HCT116 (cell line): ENCODE results near the gene PLCB4. TPM values are rescaled to one million over a fixed set of nuclear protein-coding genes. Genes with fewer than 3 reads are reported as not detected.

ENCODE experiments used
- ATAC-seq: fragments of 200-7000 bp; cut with Tn5 transposase; 2 replicates; pipeline ENCODE4 v1.9.1; 2020; ENCODE audit warnings: mild to moderate bottlenecking, moderate library complexity
- BruUV-seq: library from RNA; stranded (reverse); fragments of 400-500 nt; replicated peaks from 2 replicates; lab custom pipeline; 2021; lab: Mats Ljungman, UMichigan
- CTCF ChIA-PET: fragments of 300-600 bp; sonication (Branson Sonifier 250); formaldehyde crosslinking; loops from one replicate; lab custom pipeline; 2021; ENCODE audit warnings: antibody characterized with exemption; lab: Charles Lee
- POLR2A ChIA-PET: fragments of 300-600, 350-600 bp; sonication (Branson Sonifier 250); formaldehyde crosslinking; loops from one replicate; lab custom pipeline; 2021; ENCODE audit warnings: antibody characterized with exemption; lab: Charles Lee
- RAD21 ChIA-PET, 2 experiments: fragments of 300-600 bp; sonication (Branson Sonifier 250); formaldehyde crosslinking; loops; one replicate each; lab custom pipeline; 2023; ENCODE audit warnings: low total read pairs in 2 of 2; ENCODE audit not compliant: uncharacterized antibody in 2 of 2, unreplicated experiment in 2 of 2, low non-redundant PET in 1 of 2; lab: Charles Lee
- DNase-seq: peaks from one replicate; pipeline ENCODE4 v3.0.0-alpha.2; 2010; ENCODE audit warnings: low read depth, low spot score
- H2AFZ ChIP-seq: fragments of 200-600 bp; shearing (Covaris generic), sonication (generic); 2 replicates; pipeline ENCODE4 v1.6.1; 2017; ENCODE audit warnings: low read depth, mixed run types, mixed read lengths, antibody characterized with exemption, low read length; ENCODE audit not compliant: poor library complexity, severe bottlenecking
- H3K27ac ChIP-seq: 2 replicates; pipeline ENCODE4 v1.5.1; 2012; ENCODE audit warnings: low read depth, low read length
- H3K27me3 ChIP-seq: fragments of 200-600 bp; sonication (generic); 2 replicates; pipeline ENCODE4 v1.6.1; 2016; ENCODE audit warnings: mixed run types, low read length, mixed read lengths; ENCODE audit not compliant: insufficient read depth
- H3K36me3 ChIP-seq, 2 experiments: fragments of 200-500 bp in 1 of 2; fragments of 200-600 bp in 1 of 2; sonication (Bioruptor generic) in 1 of 2; sonication (generic) in 1 of 2; 2 replicates each; pipeline versions ENCODE4 v1.5.1 to v1.6.1; 2014 to 2016; ENCODE audit warnings: low read length in 2 of 2, inconsistent platforms in 1 of 2, mixed read lengths in 1 of 2, mixed run types in 1 of 2; ENCODE audit not compliant: insufficient read depth in 2 of 2, control insufficient read depth in 1 of 2
- H3K4me1 ChIP-seq, 2 experiments: fragments of 200-600 bp in 1 of 2; sonication (generic) in 1 of 2; 2 replicates each; pipeline versions ENCODE4 v1.5.1 to v1.6.1; 2012 to 2017; ENCODE audit warnings: low read length in 2 of 2, inconsistent platforms in 1 of 2, mild to moderate bottlenecking in 1 of 2, mixed read lengths in 1 of 2, mixed run types in 1 of 2, moderate library complexity in 1 of 2; ENCODE audit not compliant: insufficient read depth in 2 of 2, control insufficient read depth in 1 of 2
- H3K4me2 ChIP-seq: fragments of 200-600 bp; sonication (generic); 2 replicates; pipeline ENCODE4 v1.6.1; 2017; ENCODE audit warnings: mixed run types, low read length, mixed read lengths
- H3K4me3 ChIP-seq, 2 experiments: fragments of 200-600 bp in 1 of 2; sonication (generic) in 1 of 2; replicated peaks in 1 of 2; 2 replicates each; pipeline ENCODE4 v1.5.1; 2011 to 2016; ENCODE audit warnings: low read length in 2 of 2, control low read depth in 1 of 2, low read depth in 1 of 2, mild to moderate bottlenecking in 1 of 2, mixed read lengths in 1 of 2, mixed run types in 1 of 2
- H3K79me2 ChIP-seq: fragments of 200-600 bp; sonication (generic); 2 replicates; pipeline ENCODE4 v1.6.1; 2017; ENCODE audit warnings: mild to moderate bottlenecking, mixed run types, low read length, moderate library complexity, mixed read lengths; ENCODE audit not compliant: insufficient read depth
- H3K9ac ChIP-seq: fragments of 200-600 bp; sonication (generic); 2 replicates; pipeline ENCODE4 v1.6.1; 2016; ENCODE audit warnings: low read length, mixed read lengths
- H3K9me2 ChIP-seq: fragments of 200-600 bp; sonication (generic), shearing (Covaris generic); 2 replicates; pipeline ENCODE4 v1.6.1; 2017; ENCODE audit warnings: mixed run types, mild to moderate bottlenecking, moderate library complexity; ENCODE audit not compliant: insufficient read depth
- H3K9me3 ChIP-seq, 2 experiments: fragments of 200-500 bp in 1 of 2; fragments of 200-600 bp in 1 of 2; sonication (Bioruptor generic) in 1 of 2; sonication (generic) in 1 of 2; 2 replicates each; pipeline ENCODE4 v1.6.1; 2014 to 2017; ENCODE audit warnings: low read length in 2 of 2, mixed read lengths in 2 of 2, inconsistent platforms in 1 of 2, low read depth in 1 of 2, mild to moderate bottlenecking in 1 of 2, mixed run types in 1 of 2, moderate library complexity in 1 of 2; ENCODE audit not compliant: control insufficient read depth in 1 of 2, insufficient read depth in 1 of 2
- H4K20me1 ChIP-seq: fragments of 200-600 bp; sonication (generic), shearing (Covaris generic); 2 replicates; pipeline ENCODE4 v1.6.1; 2017; ENCODE audit warnings: mixed run types, mild to moderate bottlenecking, moderate library complexity; ENCODE audit not compliant: insufficient read depth
- CEBPB ChIP-seq: IDR thresholded peaks from 2 replicates; pipeline ENCODE4 v1.6.1; 2012; ENCODE audit warnings: low read depth
- ELF1 ChIP-seq: IDR thresholded peaks from 2 replicates; pipeline ENCODE4 v1.6.1; 2012; ENCODE audit warnings: low read depth, borderline replicate concordance
- EZH2phosphoT487 ChIP-seq: fragments of 200-600 bp; IDR thresholded peaks from 2 replicates; pipeline ENCODE4 v1.6.1; 2018; ENCODE audit warnings: antibody characterized with exemption, borderline replicate concordance
- FOSL1 ChIP-seq: IDR thresholded peaks from 2 replicates; pipeline ENCODE4 v1.6.1; 2012; ENCODE audit warnings: low read depth
- YY1 ChIP-seq: IDR thresholded peaks from 2 replicates; pipeline ENCODE4 v1.6.1; 2011; ENCODE audit warnings: low read length, low read depth, moderate library complexity, mild to moderate bottlenecking; ENCODE audit not compliant: insufficient replicate concordance; ENCODE audit errors: extremely low read depth
- intact Hi-C: fragments of 100-400 bp; cut with micrococcal nuclease; formaldehyde crosslinking; loops from 2 replicates; pipeline ENCODE4 v1.10.0; 2022
- total RNA-seq: library from RNA; stranded (reverse); gene quantifications from one replicate; pipeline ENCODE4 v1.2.1, GENCODE V29; 2021; ENCODE audit not compliant: unreplicated experiment
- TF ChIP-seq, protein P1 (sequence below), 3 experiments: fragments of 200-600 bp in 1 of 3; sonication (generic) in 1 of 3; IDR thresholded peaks in 2 of 3; conservative IDR thresholded peaks in 1 of 3; 2 replicates each; pipeline ENCODE4 v1.5.1; 2012 to 2017; ENCODE audit warnings: low read depth in 2 of 3, low read length in 2 of 3, antibody characterized with exemption in 1 of 3, borderline replicate concordance in 1 of 3, control low read depth in 1 of 3, mild to moderate bottlenecking in 1 of 3, mixed read lengths in 1 of 3, mixed run types in 1 of 3, moderate library complexity in 1 of 3; ENCODE audit not compliant: insufficient read depth in 1 of 3

The PLCB4 gene
- total RNA-seq, 1 experiment from 2014 or later, result 2.5 TPM

DNA sequence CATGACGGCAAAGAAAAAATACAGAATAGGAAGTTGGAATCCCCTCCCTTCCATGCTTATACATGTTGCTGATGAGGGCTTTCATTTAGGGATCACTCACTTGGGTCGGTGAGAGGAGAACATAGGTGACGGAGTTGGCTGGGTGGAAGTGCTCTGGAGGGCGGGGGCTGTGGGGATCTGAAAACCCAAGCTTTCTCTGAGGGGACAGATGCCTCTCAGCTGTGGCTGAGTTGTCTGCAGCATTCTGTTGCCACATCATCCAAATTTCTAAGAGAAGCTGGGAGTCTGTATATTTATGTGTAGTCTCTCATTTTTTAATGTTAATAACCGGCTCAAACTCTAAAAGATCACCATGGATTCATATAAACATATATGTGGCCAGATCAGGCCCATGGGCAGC lies 141.5 kb downstream of the PLCB4 start:
- CTCF ChIA-PET, result no interaction called here
- no peak for TF ChIP-seq YY1
- TF ChIP-seq ELF1, result no peak
- TF ChIP-seq, protein P1, sequence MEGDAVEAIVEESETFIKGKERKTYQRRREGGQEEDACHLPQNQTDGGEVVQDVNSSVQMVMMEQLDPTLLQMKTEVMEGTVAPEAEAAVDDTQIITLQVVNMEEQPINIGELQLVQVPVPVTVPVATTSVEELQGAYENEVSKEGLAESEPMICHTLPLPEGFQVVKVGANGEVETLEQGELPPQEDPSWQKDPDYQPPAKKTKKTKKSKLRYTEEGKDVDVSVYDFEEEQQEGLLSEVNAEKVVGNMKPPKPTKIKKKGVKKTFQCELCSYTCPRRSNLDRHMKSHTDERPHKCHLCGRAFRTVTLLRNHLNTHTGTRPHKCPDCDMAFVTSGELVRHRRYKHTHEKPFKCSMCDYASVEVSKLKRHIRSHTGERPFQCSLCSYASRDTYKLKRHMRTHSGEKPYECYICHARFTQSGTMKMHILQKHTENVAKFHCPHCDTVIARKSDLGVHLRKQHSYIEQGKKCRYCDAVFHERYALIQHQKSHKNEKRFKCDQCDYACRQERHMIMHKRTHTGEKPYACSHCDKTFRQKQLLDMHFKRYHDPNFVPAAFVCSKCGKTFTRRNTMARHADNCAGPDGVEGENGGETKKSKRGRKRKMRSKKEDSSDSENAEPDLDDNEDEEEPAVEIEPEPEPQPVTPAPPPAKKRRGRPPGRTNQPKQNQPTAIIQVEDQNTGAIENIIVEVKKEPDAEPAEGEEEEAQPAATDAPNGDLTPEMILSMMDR (IDR thresholded peaks at IDR 0.05 in 2 of 3, conservative IDR thresholded peaks at IDR 0.05 in 1 of 3; ENCODE audit: borderline replicate concordance in 1 of 3, insufficient read depth in 1 of 3, low read depth in 2 of 3, low read length in 2 of 3), result no peak
- no peak for TF ChIP-seq FOSL1
- no peak for TF ChIP-seq EZH2phosphoT487
- BruUV-seq, result no TSS peak

DNA sequence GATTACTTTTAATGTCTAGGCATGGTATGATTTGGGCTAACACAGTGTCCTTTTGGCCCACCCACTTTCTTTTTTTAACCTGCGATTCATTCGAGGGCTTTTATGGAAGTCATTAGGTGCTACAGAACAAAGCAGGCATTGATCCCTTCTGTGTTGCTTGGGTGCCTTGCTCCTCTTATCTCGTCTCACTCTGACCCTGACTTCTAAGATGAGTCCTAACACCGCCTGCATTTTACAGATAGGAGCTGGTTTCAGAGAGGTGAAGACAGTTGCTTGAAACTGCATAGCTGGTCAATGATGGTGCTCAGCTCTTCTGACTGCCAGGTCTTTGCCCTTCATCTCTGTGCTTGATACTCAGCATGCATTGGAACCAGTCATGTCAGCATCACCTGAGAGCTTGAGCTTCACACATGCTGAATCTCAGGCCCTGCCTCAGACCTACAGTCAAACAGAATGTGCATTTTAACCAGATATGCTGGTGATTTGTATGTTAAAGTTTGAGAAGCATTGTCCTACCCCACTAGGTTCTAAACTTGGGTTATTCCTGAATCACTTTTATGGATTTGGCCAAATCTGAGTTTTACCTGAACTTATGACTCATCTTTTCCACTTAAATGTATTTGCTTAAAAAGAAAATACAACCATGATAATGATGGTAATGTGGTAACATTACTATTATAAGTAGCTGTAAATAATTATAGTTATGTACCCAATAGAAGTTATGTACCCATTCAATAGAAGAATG lies 142.3 kb downstream of the PLCB4 start:
- H3K36me3 ChIP-seq, result no peaks in the 10 kb centered on the region
- H2AFZ ChIP-seq, result no peak overlapping the region
- H3K4me3 ChIP-seq, result no peak overlapping the region
- H3K4me1 ChIP-seq, result peaks cover 0 to 3% of the 10 kb centered on the region in 2 experiments; a peak in 1 of 4 replicates
- no peak for ATAC-seq
- H3K9ac ChIP-seq, result no peak overlapping the region
- H3K9me3 ChIP-seq, result no peaks in the 10 kb centered on the region
- CTCF ChIA-PET, result no interaction called here
- no peaks in the 10 kb centered on the region for H3K27me3 ChIP-seq
- no peak overlapping the region for H3K4me2 ChIP-seq
- DNase-seq, result no peak
- H3K27ac ChIP-seq, result no peak overlapping the region
- no peak for TF ChIP-seq CEBPB
- TF ChIP-seq, all 23 proteins: peak for 0
- intact Hi-C loops, result no loop called here
- ChIA-PET RAD21 (no interaction called here), POLR2A (no interaction called here)
- Histone ChIP-seq H4K20me1 (no peaks in the 10 kb centered on the region), H3K9me2 (no peaks in the 10 kb centered on the region), H3K79me2 (no peaks in the 10 kb centered on the region)
- no TSS peak for BruUV-seq

More for the DNA sequence above, 141.5 kb downstream of the PLCB4 start:
- intact Hi-C loops, result no loop called here
- no peak overlapping the region for H3K4me3 ChIP-seq
- ATAC-seq (no peak), DNase-seq (no peak)
- ChIA-PET RAD21 (no interaction called here), POLR2A (no interaction called here)
- no peaks in the 10 kb centered on the region for H3K9me2 ChIP-seq
- no peaks in the 10 kb centered on the region for H3K9me3 ChIP-seq
- H3K4me1 ChIP-seq, result peaks cover 0 to 3% of the 10 kb centered on the region in 2 experiments; a peak in 1 of 4 replicates
- H3K36me3 ChIP-seq, result no peaks in the 10 kb centered on the region
- H2AFZ ChIP-seq, result no peak overlapping the region
- H3K9ac ChIP-seq, result no peak overlapping the region
- H3K79me2 ChIP-seq, result no peaks in the 10 kb centered on the region
- no peaks in the 10 kb centered on the region for H3K27me3 ChIP-seq
- H4K20me1 ChIP-seq, result no peaks in the 10 kb centered on the region
- no peak overlapping the region for H3K27ac ChIP-seq
- H3K4me2 ChIP-seq, result no peak overlapping the region
